Suprapubic skin (tissue), 4 donors: ENCODE results near the gene SRCAP. TPM values are rescaled to one million over a fixed set of nuclear protein-coding genes. Genes with fewer than 3 reads are reported as not detected.

Experiments
- DNase-seq, 2 donors: peaks; one replicate each; pipeline ENCODE4 v3.0.0-alpha.2; 2019; ENCODE audit warnings: low spot score in 2 of 2
- H3K27ac ChIP-seq: fragments of 200-600 bp; sonication (generic); one replicate; pipeline ENCODE4 v1.5.1; 2019
- H3K27me3 ChIP-seq: fragments of 200-600 bp; sonication (generic); one replicate; pipeline ENCODE4 v1.5.1; 2019
- H3K36me3 ChIP-seq: fragments of 200-600 bp; sonication (generic); one replicate; pipeline ENCODE4 v1.5.1; 2019
- H3K4me1 ChIP-seq: fragments of 200-600 bp; sonication (generic); one replicate; pipeline ENCODE4 v1.5.1; 2019
- H3K4me3 ChIP-seq: fragments of 200-600 bp; sonication (generic); one replicate; pipeline ENCODE4 v1.5.1; 2019; ENCODE audit warnings: mild to moderate bottlenecking
- H3K9me3 ChIP-seq: fragments of 200-600 bp; sonication (generic); one replicate; pipeline ENCODE4 v1.5.1; 2019
- CTCF ChIP-seq, 2 donors: fragments of 200-600 bp in 1 of 2; fragments of 450-650 bp in 1 of 2; sonication (generic) in 1 of 2; IDR thresholded peaks; one replicate each; pipeline ENCODE4 v1.5.1; 2016 to 2019; ENCODE audit warnings: antibody characterized with exemption in 2 of 2, mild to moderate bottlenecking in 1 of 2, moderate library complexity in 1 of 2
- EP300 ChIP-seq: sonication (generic); formaldehyde crosslinking; IDR thresholded peaks from one replicate; pipeline ENCODE4 v1.6.1; 2017; ENCODE audit warnings: antibody characterized with exemption
- POLR2A ChIP-seq, 2 donors: fragments of 450-650 bp; IDR thresholded peaks; one replicate each; pipeline ENCODE4 v1.6.1; 2017; ENCODE audit warnings: antibody characterized with exemption in 2 of 2, mild to moderate bottlenecking in 2 of 2, moderate library complexity in 2 of 2
- POLR2AphosphoS5 ChIP-seq, 3 donors: sonication (generic); formaldehyde crosslinking; IDR thresholded peaks; one replicate each; pipeline ENCODE4 v1.6.1; 2017; ENCODE audit warnings: antibody characterized with exemption in 3 of 3
- WGBS: methylation state at CpG from one replicate; pipeline ENCODE4 v1.1.5; 2018; 5-methylcytosine and 5-hydroxymethylcytosine counted together
- total RNA-seq, 4 donors: library from RNA; depleted of rRNA; stranded (reverse); fragments of >200 nt; gene quantifications; one replicate each; pipeline ENCODE4 v1.1.0, GENCODE V29; 2016

The SRCAP gene
- total RNA-seq, 4 donors from 2014 or later, result 42.9 to 50.0 (median 44.6) TPM

GRCh38 chr16:30722443-30722842 lies 23.5 kb downstream of the SRCAP start:
- 76% methylated on average over 6 of the region's 6 CpGs for whole genome bisulfite sequencing

GRCh38 chr16:30722916-30723315 lies 23.9 kb downstream of the SRCAP start:
- TF ChIP-seq CTCF (IDR thresholded peaks at IDR 0.05) (no peak), POLR2AphosphoS5 (IDR thresholded peaks at IDR 0.05) (no peak), POLR2A (IDR thresholded peaks at IDR 0.05) (no peak), EP300 (no peak)
- Histone ChIP-seq H3K4me1 (no peaks in the 10 kb centered on the region), H3K36me3 (peaks cover 95% of the 10 kb centered on the region), H3K27ac (no peak overlapping the region), H3K9me3 (no peaks in the 10 kb centered on the region), H3K27me3 (no peaks in the 10 kb centered on the region), H3K4me3 (no peak overlapping the region)
- 89% methylated on average over 10 of the region's 10 CpGs for WGBS
- no peak for DNase-seq

More at GRCh38 chr16:30722443-30722842, 23.5 kb downstream of the SRCAP start:
- Histone ChIP-seq H3K4me1 (no peaks in the 10 kb centered on the region), H3K27ac (no peak overlapping the region), H3K27me3 (no peaks in the 10 kb centered on the region), H3K9me3 (no peaks in the 10 kb centered on the region), H3K36me3 (peaks cover 94% of the 10 kb centered on the region), H3K4me3 (no peak overlapping the region)
- no peak for TF ChIP-seq EP300
- no peak for TF ChIP-seq CTCF (IDR thresholded peaks at IDR 0.05)
- TF ChIP-seq POLR2AphosphoS5 (IDR thresholded peaks at IDR 0.05), result no peak
- TF ChIP-seq POLR2A (IDR thresholded peaks at IDR 0.05), result no peak
- DNase-seq, result no peak

GRCh38 chr16:30723725-30724355 lies 24.9 kb downstream of the SRCAP start:
- Histone ChIP-seq H3K36me3 (peaks cover 89% of the 10 kb centered on the region), H3K9me3 (no peaks in the 10 kb centered on the region), H3K27ac (no peak overlapping the region), H3K27me3 (no peaks in the 10 kb centered on the region), H3K4me1 (no peaks in the 10 kb centered on the region), H3K4me3 (no peak overlapping the region)
- DNase-seq, result no peak
- 91% methylated on average over 12 of the region's 12 CpGs for WGBS
- no peak for TF ChIP-seq POLR2AphosphoS5 (IDR thresholded peaks at IDR 0.05)
- no peak for TF ChIP-seq EP300
- no peak for TF ChIP-seq CTCF (IDR thresholded peaks at IDR 0.05)
- TF ChIP-seq POLR2A (IDR thresholded peaks at IDR 0.05), result no peak

GRCh38 chr16:30724641-30725417 lies 25.9 kb downstream of the SRCAP start:
- H3K27ac ChIP-seq, result no peak overlapping the region
- no peak for DNase-seq
- WGBS, result 84% methylated on average over 23 of the region's 23 CpGs
- H3K4me3 ChIP-seq, result no peak overlapping the region
- H3K4me1 ChIP-seq, result peaks cover 5% of the 10 kb centered on the region
- TF ChIP-seq CTCF (IDR thresholded peaks at IDR 0.05) (no peak), POLR2AphosphoS5 (IDR thresholded peaks at IDR 0.05) (no peak), EP300 (no peak), POLR2A (IDR thresholded peaks at IDR 0.05) (no peak)
- H3K36me3 ChIP-seq, result peaks cover 90% of the 10 kb centered on the region
- H3K9me3 ChIP-seq, result no peaks in the 10 kb centered on the region
- no peaks in the 10 kb centered on the region for H3K27me3 ChIP-seq

GRCh38 chr16:30725418-30725792 lies 26.4 kb downstream of the SRCAP start:
- Histone ChIP-seq H3K4me3 (no peak overlapping the region), H3K27ac (no peak overlapping the region), H3K9me3 (no peaks in the 10 kb centered on the region), H3K4me1 (peaks cover 5% of the 10 kb centered on the region), H3K27me3 (no peaks in the 10 kb centered on the region), H3K36me3 (peaks cover 90% of the 10 kb centered on the region)
- no peak for DNase-seq
- WGBS, result 90% methylated on average over 3 of the region's 3 CpGs
- TF ChIP-seq POLR2A (IDR thresholded peaks at IDR 0.05) (no peak), EP300 (no peak), CTCF (IDR thresholded peaks at IDR 0.05) (no peak), POLR2AphosphoS5 (IDR thresholded peaks at IDR 0.05) (no peak)
